Ascending aorta (tissue), 2 donors: ENCODE measurements around the gene CFAP251. TPM values are rescaled to one million over a fixed set of nuclear protein-coding genes. Genes with fewer than 3 reads are reported as not detected.

ENCODE experiments used
- DNase-seq, 2 donors: peaks; one replicate each; pipeline ENCODE4 v3.0.0-alpha.2; 2019; ENCODE audit warnings: low spot score in 2 of 2
- H3K27ac ChIP-seq, 2 donors: fragments of 200-600 bp; sonication (generic); one replicate each; pipeline ENCODE4 v1.5.1; 2016 to 2017; ENCODE audit warnings: mild to moderate bottlenecking in 1 of 2
- H3K27me3 ChIP-seq: fragments of 200-600 bp; sonication (generic); one replicate; pipeline ENCODE4 v1.5.1; 2017
- H3K36me3 ChIP-seq, 2 donors: fragments of 200-600 bp; sonication (generic); one replicate each; pipeline ENCODE4 v1.5.1; 2016
- H3K4me1 ChIP-seq, 2 donors: fragments of 200-600 bp; sonication (generic); one replicate each; pipeline ENCODE4 v1.5.1; 2016 to 2017; ENCODE audit warnings: mild to moderate bottlenecking in 1 of 2
- H3K4me3 ChIP-seq, 2 donors: fragments of 200-600 bp; sonication (generic); one replicate each; pipeline ENCODE4 v1.5.1; 2016 to 2017; ENCODE audit warnings: mild to moderate bottlenecking in 1 of 2
- H3K9me3 ChIP-seq, 2 donors: fragments of 200-600 bp; sonication (generic); one replicate each; pipeline ENCODE4 v1.5.1; 2016
- intact Hi-C: fragments of 100-400 bp; cut with DNase I; formaldehyde crosslinking; loops from one replicate; pipeline ENCODE4 v1.15.1; 2023
- total RNA-seq: library from RNA; depleted of rRNA; stranded (reverse); fragments of >200 nt; gene quantifications from one replicate; pipeline ENCODE4 v1.1.0, GENCODE V29; 2016
- TF ChIP-seq, protein P1 (sequence below), 3 experiments: fragments of 200-600 bp in 2 of 3; fragments of 450-650 bp in 1 of 3; sonication (generic) in 2 of 3; IDR thresholded peaks; one replicate each; pipeline ENCODE4 v1.5.1; 2016 to 2019; ENCODE audit warnings: antibody characterized with exemption in 3 of 3, mild to moderate bottlenecking in 1 of 3, moderate library complexity in 1 of 3

The CFAP251 gene
- total RNA-seq, 1 donor from 2014 or later: 0.75 TPM

DNA sequence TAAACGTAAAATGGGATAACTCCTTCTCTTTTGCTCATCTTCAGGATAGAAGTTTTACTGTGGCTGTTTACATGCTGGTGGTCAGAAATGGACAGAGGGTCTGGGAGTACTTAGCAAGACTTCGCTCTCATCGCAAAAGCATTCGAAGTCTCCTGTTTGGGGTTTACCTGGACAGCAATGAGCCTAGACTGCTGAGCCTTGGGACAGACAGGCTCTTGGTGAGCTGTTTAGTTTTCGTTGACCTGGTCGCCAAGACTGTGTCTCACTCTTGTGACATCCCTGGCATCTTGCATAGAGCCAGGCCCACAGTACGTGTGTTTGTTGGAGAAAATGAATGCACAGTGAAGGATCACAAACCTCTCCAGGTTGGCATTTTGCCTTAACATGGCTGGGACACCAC lies 42.1 kb downstream of the CFAP251 start:
- Histone ChIP-seq H3K36me3 (no peaks in the 10 kb centered on the region), H3K27me3 (no peaks in the 10 kb centered on the region), H3K4me3 (no peak overlapping the region), H3K9me3 (no peaks in the 10 kb centered on the region), H3K4me1 (no peaks in the 10 kb centered on the region), H3K27ac (no peak overlapping the region)
- TF ChIP-seq, protein P1, sequence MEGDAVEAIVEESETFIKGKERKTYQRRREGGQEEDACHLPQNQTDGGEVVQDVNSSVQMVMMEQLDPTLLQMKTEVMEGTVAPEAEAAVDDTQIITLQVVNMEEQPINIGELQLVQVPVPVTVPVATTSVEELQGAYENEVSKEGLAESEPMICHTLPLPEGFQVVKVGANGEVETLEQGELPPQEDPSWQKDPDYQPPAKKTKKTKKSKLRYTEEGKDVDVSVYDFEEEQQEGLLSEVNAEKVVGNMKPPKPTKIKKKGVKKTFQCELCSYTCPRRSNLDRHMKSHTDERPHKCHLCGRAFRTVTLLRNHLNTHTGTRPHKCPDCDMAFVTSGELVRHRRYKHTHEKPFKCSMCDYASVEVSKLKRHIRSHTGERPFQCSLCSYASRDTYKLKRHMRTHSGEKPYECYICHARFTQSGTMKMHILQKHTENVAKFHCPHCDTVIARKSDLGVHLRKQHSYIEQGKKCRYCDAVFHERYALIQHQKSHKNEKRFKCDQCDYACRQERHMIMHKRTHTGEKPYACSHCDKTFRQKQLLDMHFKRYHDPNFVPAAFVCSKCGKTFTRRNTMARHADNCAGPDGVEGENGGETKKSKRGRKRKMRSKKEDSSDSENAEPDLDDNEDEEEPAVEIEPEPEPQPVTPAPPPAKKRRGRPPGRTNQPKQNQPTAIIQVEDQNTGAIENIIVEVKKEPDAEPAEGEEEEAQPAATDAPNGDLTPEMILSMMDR (IDR thresholded peaks at IDR 0.05): no peak
- no peak for DNase-seq
- intact Hi-C loops: no loop called here

DNA sequence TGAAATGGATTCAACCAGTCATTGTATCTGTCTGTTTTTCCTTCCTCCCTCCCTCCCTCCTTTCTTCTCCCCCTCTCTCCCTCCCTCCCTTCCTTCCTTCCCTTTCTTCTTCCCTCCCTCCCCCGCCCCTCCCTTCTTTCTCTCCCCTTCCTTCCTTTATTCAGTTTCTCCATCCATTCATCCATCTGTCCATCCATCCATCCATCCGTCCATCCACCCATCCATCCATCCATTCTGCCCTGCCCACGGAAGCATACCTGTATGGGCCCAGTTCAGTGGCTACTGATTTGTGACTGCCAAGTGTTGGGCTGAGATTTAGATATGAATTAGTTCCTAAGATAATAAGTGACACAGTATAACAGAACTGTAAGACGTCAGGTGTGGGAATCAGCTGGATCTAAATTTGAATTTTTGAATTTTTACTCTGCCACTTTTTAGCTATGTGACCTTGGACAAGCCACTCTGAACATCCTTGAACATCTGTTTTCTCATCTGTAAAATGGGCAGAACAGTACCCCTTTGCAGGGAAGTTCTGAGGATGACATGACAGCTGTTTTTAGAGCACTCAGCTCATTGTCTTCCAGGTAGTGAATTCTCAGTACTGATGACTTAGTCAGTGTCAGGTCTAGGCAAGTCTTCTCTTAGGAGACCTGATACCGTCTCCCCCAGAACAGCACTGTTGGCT lies 42.9 kb downstream of the CFAP251 start:
- TF ChIP-seq, protein P1 (IDR thresholded peaks at IDR 0.05): no peak
- H3K9me3 ChIP-seq: no peaks in the 10 kb centered on the region
- no peak overlapping the region for H3K27ac ChIP-seq
- H3K27me3 ChIP-seq: no peaks in the 10 kb centered on the region
- DNase-seq: no peak
- no peak overlapping the region for H3K4me3 ChIP-seq
- no peaks in the 10 kb centered on the region for H3K4me1 ChIP-seq
- no peaks in the 10 kb centered on the region for H3K36me3 ChIP-seq
- intact Hi-C loops: no loop called here

DNA sequence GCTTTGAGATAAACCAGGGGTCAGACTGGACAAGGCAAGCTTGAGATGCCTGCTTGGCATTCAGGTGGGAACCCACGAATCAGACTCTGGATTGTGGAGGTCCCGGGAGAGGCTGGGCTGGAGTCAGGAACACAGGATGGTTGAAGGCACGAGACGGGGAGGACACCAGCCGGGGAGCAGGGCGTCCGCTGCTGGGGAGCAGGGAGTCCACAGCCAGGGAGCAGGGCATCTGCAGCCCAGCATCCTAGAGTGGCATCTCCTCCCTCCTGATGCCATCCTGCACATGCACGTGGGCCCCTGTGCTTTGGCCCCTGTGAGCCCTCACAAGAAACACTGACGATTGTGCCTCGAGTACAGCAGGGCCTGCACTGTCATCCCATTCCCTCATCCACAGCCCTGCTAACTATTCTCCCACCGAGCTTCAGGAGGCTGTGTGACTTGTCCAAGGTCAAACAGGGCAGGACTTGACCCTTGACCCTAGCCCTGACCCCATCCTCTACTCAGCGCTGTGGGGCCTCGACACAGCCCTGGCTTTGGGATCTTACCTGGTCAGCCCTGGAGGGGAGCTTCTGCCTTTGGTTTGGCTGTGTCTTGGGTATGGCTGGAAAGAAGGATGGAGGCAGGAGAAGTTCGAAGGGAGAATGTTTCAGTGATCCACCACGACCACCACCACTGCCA lies 45.1 kb downstream of the CFAP251 start:
- no peaks in the 10 kb centered on the region for H3K27me3 ChIP-seq
- TF ChIP-seq, protein P1 (IDR thresholded peaks at IDR 0.05): no peak
- no peak overlapping the region for H3K4me3 ChIP-seq
- H3K9me3 ChIP-seq: no peaks in the 10 kb centered on the region
- H3K4me1 ChIP-seq: no peaks in the 10 kb centered on the region
- no peak overlapping the region for H3K27ac ChIP-seq
- no peak for DNase-seq
- no peaks in the 10 kb centered on the region for H3K36me3 ChIP-seq
- intact Hi-C loops: no loop called here

DNA sequence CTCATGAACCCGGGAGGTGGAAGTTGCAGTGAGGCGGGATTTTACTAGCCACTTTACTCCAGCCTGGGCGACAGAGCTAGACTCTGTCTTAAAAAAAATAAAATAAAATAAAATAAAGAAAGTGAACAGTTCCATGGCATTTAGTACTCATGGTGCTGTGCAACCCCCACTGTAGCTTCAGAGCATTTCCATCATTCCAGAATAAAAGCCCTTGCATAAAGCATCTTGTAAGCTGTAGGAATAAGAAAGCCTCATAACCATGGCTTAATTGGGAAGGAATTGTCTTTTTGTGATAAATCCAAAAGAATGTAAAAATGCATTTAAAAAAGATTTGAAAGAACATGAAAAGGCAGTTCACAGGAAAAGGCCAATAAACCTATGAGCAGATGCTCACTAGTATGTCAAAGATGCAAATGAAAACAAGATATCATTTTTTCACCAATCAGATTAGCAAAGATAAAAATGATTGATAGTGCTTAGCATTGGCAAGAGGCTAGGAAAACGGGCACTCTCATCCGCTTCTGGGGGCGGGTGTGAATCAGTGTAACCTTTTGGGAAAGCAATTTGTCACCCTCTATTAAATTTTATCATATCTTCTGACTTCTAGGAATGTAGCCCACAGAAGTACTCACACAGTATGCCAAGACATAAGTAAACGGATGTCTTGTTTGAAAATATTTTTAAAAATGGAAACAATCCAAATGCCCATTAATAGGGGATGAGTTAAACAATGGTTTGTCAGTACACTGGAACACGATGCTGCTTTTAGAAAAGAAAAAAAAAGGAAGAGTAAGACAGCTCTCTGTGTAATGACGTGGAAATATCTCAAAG lies 46.6 kb downstream of the CFAP251 start:
- no peaks in the 10 kb centered on the region for H3K4me1 ChIP-seq
- no peak for DNase-seq
- no peak overlapping the region for H3K4me3 ChIP-seq
- H3K27me3 ChIP-seq: no peaks in the 10 kb centered on the region
- no peaks in the 10 kb centered on the region for H3K9me3 ChIP-seq
- H3K27ac ChIP-seq: no peak overlapping the region
- intact Hi-C loops: no loop called here
- no peaks in the 10 kb centered on the region for H3K36me3 ChIP-seq
- TF ChIP-seq, protein P1 (IDR thresholded peaks at IDR 0.05): no peak

DNA sequence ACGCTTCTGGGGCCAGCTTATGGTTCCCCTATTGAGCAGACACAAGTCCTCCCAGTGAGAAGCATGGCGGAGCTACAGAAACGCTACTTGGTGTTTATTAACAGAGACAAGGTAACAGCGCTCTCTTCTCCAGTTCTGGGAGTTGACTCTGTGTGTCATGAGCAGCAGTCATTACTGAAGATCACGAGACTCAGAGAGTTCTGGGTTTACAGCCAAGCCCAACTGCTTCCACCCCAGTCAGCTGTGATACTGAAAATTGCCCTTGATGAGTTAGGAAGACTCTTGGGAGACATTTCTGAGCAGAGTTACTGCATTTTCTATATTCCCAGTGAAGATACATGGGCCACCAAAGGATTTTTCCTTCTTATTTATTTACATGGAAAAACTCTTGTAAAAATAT lies 48.6 kb downstream of the CFAP251 start:
- H3K27me3 ChIP-seq: no peaks in the 10 kb centered on the region
- no peak overlapping the region for H3K4me3 ChIP-seq
- H3K9me3 ChIP-seq: no peaks in the 10 kb centered on the region
- DNase-seq: no peak
- H3K27ac ChIP-seq: no peak overlapping the region
- no peaks in the 10 kb centered on the region for H3K36me3 ChIP-seq
- no peaks in the 10 kb centered on the region for H3K4me1 ChIP-seq
- intact Hi-C loops: no loop called here
- TF ChIP-seq, protein P1 (IDR thresholded peaks at IDR 0.05): no peak
